ENCODE measurements around the gene COX11.

DNA sequence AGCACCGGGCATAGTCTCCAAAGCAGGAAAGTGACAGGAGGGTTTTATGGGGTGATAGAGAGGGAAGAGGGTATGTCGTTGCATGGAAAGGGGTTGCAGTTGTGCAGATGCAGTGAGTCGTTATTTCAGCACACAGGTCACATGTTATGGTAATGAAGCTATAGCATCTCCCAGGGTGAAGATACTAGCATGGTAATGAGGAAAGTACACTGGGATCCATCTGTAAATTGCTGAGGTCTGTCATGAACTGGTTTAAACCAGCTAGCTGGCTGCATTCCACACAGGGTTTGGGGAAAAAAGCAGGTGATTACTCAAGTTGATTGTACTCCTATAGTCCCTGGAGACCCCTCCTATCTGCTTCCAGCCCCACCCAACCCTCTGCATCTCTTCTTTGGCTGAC is 11.7 kb downstream of the COX11 start:
- TF ChIP-seq, protein P1, sequence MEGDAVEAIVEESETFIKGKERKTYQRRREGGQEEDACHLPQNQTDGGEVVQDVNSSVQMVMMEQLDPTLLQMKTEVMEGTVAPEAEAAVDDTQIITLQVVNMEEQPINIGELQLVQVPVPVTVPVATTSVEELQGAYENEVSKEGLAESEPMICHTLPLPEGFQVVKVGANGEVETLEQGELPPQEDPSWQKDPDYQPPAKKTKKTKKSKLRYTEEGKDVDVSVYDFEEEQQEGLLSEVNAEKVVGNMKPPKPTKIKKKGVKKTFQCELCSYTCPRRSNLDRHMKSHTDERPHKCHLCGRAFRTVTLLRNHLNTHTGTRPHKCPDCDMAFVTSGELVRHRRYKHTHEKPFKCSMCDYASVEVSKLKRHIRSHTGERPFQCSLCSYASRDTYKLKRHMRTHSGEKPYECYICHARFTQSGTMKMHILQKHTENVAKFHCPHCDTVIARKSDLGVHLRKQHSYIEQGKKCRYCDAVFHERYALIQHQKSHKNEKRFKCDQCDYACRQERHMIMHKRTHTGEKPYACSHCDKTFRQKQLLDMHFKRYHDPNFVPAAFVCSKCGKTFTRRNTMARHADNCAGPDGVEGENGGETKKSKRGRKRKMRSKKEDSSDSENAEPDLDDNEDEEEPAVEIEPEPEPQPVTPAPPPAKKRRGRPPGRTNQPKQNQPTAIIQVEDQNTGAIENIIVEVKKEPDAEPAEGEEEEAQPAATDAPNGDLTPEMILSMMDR (IDR thresholded peaks at IDR 0.05) = no peak
- no peak for TF ChIP-seq POLR2A (IDR thresholded peaks at IDR 0.05)
